Putamen (tissue), 1 donor: Measurements from ENCODE around the gene VWA8.
A peak's percentile ranks its signal among the peaks of the same experiment; 100 is the strongest.
"Not testable (repeated sequence)": the region's sequence is repeated elsewhere in the genome, so short reads cannot be mapped to it uniquely, and the experiment has no call there.

ENCODE experiments used
- DNase-seq: peaks from one replicate; pipeline ENCODE4 v3.0.0-alpha.2; 2016; ENCODE audit warnings: low spot score

Gene VWA8

DNA sequence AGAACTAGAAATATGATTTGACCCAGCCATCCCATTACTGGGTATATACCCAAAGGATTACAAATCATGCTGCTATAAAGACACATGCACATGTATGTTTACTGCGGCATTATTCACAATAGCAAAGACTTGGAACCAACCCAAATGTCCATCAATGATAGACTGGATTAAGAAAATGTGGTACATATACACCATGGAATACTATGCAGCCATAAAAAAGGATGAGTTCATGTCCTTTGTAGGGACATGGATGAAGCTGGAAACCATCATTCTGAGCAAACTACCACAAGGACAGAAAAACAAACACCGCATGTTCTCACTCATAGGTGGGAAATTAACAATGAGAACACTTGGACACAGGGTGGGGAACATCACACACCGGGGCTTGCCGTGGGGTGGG, 38.0 kb downstream of the VWA8 start:
- not testable (repeated sequence) for DNase-seq

DNA sequence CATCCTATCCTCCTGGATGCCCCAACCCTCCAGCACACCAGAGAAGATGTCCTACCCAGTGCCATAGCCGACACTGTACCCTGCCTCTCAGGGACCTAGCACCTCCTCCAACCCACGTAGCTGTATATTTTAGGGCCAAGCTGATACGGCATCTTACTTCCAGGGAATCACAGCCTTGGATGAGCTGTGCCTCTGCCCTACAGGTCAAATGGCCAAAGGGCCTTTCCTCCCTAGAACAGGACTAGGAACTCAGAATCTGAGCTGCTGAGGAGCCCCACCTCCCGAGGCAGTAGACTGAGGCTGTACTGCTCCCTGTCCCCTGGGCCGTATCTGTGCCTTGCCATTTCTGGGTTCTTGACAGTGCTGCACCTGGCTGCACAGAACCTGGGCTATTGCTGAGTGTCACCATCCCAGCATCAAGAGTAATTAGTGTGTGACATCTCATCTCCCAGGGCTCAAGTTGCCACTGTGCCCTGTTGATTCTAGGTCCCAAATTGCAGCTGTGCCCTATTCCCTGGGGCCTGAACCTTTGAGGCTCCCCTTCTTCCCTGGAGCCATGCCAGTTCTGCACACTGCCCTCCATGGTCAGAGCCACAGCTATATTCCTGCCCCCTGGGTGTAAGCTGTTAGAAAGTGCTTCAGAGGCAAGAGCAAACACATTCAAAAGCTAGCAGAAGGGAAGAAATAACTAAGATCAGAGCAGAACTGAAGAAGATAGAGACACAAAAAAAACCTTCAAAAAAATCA, 41.0 kb downstream of the VWA8 start:
- no peak for DNase-seq

DNA sequence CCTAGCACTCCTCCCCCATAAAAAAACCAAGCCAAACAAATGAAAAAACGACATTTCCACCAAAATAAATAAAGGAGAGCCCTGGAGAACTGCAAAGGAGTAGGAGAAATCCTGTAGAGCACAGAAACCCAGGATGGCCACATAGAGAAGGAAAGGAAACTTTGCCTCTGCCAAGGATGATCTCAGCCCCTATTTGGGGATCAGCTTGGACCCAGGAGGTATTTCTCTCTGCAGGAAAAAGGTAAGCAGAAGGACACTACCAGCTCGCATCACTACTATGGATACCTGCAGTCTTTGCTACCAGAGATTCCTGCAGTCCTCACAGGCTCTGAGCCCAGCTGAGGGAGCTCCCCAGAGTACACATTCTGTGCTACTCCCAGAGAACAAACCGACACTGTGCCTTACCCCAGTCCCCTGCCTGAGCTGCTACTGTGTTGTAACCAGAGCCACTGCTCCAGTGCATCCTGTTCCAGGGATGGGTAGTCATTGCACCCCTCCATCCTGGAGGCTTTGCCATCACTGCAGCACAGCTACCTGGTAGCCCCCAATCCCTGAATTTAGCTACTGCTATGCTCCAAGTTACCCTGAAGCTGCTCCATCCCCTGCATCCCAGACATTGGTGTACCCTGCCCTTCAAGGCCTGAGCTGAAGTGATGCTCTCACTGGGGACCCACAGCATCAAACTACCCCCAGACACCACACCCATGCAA, 41.7 kb downstream of the VWA8 start:
- DNase-seq = no peak

DNA sequence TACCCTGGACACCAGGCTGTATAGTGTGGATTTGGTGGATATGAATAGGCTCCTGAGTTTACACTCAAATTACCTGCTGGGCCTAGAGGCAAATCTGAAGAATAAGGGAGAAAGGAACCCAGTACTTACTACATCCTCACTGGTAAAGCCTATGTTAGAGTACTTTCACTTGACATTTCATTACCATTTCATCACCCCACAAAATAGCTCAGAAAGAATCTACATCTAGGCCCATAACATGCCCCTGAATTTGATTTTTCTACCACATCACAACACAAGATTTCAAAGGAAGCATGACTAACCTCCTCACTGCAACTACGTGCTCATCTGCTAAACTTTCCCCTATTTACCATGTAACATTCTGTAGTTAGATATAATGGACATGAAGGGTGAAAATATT, 43.3 kb downstream of the VWA8 start:
- DNase-seq = no peak

DNA sequence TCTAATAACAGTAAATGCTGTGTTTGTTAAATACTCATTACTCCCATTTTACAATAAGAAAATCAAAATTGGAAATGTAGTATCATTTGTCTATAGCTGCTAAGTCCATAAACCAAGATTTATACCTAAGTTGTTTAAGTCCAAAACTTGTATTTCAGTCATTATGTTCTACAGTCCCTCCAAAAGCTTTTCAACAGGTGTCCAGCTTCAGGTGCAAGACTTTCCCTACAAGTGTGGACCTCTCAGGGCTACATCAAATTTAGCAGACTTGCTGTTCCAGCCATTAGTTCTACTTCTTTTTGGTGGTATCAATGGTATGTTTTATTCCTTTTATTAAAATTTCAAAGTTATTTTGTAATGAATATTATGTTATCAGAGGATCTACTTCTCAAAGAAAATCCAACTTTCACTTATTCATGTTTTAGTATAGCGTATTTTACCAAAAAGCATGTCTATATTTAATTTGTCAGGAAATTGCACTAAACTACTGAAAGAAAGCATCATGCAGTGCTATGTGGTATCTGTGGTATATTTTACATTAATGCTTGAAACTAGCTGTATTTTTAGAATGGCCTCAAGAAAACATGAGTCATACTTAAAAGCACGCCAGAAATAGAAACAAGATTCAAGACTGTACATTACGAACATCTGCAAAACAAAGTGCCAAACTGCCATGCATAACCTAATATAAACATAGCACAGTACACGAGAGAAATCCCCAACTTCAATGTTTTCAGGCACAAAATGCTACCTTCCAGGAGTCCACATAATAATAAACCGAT, 44.5 kb downstream of the VWA8 start:
- DNase-seq = peak; percentile 26

DNA sequence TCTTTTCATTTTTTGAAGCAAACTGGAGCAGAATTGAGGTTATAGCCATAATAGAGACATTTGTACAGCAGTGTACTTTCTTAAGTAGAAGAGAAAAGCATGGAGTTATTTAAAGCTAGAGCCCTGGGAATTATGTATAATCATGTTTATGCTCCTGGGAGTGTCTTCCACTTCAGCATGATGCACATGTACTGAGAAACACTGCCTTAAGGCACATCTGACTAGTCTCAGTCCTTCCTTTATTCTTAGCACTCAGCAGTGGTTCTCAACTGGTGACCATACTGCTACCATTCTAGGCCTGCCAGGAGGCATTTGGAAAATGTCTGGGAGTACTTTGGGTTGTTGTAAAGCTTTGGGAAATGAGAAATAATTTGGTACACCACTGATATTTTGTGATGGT, 45.8 kb downstream of the VWA8 start:
- no peak for DNase-seq

DNA sequence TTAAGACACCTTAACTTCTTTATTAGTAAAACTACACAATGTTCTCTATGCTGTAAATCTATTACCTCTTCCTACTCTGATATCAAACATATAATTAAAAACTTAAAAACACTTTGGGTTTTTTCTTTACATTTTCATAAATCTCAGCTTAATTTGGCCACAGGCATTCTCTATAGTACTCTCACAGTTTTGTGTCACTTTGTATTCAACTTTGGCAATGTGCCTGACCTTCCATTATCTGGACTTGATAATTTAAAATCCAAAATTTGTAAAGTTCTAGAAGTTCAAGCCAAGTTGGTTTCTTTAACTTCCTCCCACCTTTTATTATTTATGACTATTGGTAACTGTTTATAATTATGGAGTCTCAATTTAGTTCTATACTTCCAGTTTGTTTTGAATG, 46.4 kb downstream of the VWA8 start:
- no peak for DNase-seq

DNA sequence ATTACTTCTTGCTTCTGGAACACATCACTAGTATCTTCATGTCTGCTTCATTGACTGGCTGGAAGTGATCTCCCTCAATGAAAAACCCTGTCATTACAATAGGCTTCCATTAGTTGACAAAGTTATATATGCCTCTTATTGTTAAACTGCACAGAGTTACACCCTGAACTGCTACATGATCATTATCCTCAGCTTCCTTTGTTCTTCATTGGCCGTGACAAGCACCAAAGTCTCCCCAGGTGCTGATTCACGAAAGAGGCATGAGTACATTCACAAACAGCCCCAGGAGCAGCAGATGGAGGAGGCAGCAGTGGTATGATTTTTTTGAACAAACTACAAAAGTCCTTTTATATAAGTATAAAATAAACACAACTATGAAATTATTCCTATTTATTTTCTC, 51.4 kb downstream of the VWA8 start:
- no peak for DNase-seq

DNA sequence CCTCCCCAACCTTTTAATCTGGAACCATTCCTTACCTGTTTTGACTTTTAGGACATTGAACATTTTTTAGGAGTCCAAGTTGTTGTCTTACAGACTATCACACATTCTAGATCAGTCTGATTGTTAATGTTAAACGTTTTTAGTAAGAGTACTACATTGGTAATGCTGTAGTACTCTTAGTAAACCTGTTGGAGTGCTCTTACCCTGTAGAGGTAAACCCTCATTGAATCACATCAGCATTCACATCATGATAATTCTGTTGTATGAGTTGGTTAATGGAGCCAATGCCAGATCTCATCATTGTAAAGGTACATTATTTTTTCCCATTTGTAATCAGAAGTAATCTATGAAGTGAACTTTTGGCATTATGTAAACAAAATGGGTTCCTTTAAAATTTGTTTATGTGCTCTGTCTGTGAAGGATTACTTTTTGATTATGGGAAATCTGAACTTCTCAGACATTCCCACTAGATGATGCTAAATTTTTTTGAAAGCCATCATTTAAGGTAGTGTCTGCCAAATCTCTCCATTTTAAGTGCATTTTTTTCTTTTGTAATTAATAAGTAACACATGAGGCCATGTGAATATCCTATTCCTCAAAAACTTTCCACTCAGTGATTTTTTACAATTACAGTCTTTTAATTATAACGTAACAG, 55.2 kb downstream of the VWA8 start:
- no peak for DNase-seq

DNA sequence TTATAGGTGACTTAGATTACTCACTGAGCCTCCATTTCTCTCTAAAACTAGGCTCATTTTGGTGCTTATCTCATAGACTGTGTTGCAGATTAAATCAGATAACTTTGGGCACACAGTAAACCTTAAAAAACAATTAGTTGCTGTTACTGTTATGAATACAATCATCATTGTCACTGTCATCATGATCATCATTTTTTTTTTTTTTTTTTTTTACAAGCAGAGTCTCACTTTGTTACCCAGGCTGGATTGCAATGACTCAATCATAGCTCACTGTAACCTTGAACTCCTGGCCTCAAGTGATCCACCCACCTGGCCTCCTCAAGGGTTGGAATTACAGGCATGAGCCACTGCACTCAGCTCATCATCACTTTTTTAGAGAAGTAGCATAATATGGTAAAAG, 60.0 kb downstream of the VWA8 start:
- no peak for DNase-seq

DNA sequence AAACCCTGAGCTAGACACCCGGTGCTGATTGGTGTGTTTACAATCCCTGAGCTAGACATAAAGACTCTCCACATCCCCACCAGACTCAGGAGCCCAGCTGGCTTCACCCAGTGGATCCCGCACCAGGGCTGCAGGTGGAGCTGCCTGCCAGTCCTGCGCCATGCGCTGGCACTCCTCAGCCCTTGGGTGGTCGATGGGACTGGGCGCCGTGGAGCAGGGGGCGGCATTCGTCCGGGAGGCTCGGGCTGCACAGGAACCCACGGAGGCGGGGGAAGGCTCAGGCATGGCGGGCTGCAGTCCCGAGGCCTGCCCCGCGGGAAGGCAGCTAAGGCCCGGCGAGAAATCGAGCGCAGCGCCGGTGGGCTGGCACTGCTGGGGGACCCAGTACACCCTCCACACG, 62.5 kb downstream of the VWA8 start:
- not testable (repeated sequence) for DNase-seq

DNA sequence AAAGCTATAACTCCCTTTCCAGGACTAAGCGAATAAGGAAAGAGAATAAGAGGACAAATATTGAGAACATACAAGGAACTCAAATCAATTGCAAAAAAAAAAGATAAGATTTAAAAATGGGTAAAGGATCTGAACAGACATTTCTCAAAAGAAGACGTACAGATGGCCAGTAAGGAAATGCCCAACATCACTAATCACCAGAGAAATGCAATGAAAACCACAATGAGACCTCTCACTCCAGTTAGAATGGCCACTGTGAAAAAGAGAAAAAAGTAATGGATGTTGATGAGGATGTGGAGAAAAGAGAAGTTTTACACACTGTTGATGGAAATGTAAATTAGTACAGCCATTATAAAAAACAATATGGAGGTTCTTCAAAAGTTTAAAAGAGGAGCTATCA, 63.8 kb downstream of the VWA8 start:
- no peak for DNase-seq

DNA sequence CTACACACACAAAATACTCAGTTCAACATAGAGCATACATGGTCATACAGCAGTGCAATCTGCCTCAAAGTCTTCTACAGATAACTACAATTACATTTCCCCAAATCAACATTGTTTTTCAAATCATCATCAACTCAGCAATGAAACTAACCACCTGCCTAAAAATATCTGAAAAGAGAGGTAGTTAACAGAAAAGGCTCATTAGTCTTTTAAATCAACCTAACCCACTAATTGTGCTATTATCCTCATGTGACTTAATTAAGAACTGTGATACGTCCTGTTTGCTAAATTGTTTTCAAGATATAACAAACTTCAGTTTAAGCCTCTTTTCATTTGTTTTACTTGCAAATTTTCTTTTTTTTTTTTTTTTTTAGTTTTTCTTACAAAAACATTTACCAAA, 65.4 kb downstream of the VWA8 start:
- DNase-seq = no peak

DNA sequence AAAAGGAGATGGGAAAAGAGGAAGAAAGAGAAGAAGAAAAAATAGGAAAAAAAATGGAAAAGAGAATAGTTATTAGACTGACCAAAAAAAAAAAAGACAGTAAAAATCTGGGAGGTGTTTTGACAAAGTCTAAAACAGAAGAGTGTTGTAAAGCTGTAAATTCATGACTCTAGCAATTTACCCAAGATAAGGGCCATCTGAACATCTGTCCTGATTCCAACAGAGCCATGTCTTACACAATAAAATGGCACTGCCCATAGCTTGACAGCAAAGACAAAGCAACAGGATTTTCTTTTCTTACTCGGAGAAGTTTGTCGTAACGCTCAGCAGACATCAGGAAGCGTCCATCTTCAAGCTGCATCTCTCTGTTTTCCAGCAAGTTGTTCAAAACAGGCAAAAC, 69.8 kb downstream of the VWA8 start:
- no peak for DNase-seq

DNA sequence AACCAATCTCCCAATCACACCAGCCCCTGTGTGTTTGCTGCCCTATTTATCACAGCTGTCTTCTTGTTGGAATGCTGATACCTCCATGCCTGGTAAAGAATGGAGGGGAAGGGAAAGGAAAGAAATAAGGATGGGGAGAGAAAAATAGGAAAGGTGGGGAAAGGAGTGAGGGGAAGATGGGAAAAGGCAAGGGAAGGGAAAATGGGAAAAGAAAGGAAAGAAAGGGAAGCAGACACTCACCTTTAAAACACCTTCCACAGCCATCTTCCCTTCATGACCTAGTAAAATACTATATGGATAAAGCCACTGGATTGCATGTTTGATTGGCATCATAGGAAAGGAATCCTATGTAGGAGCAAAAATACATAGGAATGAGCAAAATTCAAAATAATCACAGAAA, 77.8 kb downstream of the VWA8 start:
- no peak for DNase-seq

DNA sequence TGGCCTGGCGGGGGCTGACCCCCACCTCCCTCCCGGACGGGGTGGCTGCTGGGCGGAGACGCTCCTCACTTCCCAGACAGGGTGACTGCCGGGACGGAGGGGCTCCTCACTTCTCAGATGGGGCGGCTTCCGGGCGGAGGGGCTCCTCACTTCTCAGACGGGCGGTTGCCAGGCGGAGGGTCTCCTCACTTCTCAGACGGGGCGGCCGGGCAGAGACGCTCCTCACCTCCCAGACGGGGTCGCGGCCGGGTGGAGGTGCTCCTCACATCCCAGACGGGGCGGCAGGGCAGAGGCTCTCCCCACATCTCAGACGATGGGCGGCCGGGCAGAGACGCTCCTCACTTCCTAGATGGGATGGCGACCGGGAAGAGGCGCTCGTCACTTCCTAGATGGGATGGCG, 79.0 kb downstream of the VWA8 start:
- DNase-seq = not testable (repeated sequence)

DNA sequence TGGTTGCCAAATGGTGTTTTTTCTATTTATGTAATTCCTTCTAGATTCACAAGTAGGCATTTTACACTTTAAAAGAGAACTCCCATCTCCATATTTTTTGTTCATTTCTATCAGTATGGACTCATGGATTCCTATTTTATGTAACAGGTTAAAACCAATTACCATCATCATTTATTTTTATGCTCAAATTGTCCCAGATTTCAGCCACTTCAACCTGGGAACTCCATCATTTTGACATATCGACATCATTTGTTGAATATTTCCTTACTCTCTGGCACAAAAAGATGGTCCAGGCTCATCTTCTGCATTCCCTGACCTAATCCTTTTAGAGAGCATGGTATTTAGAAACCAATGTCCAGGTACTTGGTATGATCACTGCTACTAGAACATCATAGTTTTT, 79.9 kb downstream of the VWA8 start:
- no peak for DNase-seq

DNA sequence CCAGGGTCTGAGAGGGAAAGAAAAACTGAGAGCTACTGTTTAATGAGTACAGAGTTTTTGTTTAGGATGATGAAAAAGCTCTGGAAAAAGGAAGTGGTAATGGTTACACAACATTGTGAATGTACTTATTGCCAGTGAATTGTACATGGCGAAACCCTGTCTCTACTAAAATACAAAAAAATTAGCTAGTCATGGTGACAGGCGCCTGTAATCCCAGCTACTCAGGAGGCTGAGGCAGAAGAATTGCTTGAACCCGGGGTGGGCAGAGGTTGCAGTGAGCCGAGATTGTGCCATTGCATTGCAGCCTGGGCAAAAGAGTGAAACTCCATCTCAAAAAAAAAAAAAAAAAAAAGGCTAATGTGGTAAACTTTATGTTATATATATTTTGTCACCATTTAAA, 96.3 kb downstream of the VWA8 start:
- no peak for DNase-seq

DNA sequence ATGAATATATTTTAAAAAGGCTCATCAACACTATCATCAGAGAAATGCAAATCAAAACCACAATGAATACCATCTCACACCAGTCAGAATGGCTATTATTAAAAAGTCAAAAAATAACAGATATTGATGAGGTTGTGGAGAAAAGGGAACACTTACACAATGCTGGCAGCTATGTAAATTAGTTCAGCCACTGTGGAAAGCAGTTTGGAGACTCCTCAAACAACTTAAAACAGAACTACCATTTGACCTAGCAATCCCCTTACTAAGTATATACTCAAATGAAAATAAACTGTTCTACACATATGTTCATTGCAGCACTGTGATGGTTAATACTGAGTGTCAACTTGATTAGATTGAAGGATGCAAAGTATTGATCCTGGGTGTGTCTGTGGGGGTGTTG, 98.2 kb downstream of the VWA8 start:
- not testable (repeated sequence) for DNase-seq

DNA sequence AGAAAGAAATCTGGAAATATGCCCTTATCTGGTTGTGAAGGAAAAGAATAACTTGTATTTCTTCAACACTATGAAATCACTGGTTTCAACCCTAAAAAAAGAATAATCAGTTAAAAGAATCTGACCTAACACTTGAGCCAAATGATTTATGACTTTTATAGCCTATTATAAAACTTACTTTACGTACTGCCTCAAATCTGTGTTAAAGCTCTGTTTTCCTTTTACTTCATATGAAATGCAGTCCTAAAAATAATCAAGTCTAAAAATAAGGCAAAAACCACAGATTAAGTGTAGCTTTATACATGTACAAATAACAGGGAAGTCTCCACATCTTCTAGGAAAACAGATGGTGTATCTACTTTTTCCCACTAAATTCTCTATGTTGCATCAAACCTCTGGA, 101.3 kb downstream of the VWA8 start:
- DNase-seq = no peak

DNA sequence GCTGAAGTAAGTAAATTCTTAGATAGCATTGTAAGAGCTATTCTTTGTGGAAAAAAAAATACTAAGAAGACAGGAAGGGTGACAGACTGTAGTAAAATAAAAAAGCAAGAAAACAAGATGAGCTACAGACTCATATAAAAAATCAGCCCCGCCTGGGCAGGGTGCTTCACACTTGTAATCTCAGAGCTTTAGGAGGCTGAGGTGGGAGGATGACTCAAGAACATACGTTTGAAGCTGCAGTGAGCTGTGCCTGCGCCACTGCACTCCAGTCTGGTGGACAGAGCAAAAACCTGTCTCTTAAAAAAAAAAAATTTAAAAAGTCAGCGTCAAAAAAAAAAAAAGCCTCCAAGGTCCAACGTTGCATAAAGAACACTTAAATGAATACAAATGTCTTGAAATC, 102.1 kb downstream of the VWA8 start:
- no peak for DNase-seq

DNA sequence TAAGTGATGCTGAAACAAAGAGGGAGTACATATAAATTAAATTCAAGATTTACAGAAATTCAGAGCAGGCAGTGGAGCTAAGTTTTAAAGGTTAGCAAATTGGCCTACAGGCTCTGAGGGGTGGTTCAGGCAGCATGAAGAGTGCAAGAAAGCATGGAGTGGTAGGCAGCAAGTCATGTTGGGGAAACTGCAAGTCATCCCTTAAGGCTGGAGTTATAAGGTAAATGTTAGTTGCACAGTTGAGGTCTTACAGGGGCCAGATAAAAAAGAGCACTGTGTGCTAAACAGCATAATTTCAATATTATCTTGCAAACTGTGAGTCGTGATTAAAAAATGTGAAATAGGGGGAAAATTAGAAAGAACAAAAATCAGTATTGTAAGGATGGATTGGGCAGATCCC, 106.2 kb downstream of the VWA8 start:
- no peak for DNase-seq

DNA sequence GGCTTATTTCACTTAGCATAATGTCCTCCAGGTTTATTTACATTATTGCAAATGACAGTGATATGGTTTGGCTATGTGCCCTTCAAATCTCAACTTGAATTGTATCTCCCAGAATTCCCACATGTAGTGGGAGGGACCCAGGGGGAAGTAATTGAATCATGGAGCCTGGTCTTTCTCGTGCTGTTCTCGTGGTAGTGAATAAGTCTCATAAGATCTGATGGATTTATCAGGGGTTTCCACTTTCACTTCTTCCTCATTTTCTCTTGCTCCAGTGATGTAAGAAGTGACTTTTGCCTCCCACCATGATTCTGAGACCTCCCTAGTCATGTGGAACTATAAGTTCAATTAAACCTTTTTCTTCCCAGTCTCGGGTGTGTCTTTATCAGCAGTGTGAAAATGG, 109.6 kb downstream of the VWA8 start:
- DNase-seq = no peak
